Right ventricle myocardium inferior (tissue), 1 donor: ENCODE results near the gene RPS6KA5. TPM values are rescaled to one million over a fixed set of nuclear protein-coding genes. Genes with fewer than 3 reads are reported as not detected.
"Not testable (repeated sequence)": the region's sequence is repeated elsewhere in the genome, so short reads cannot be mapped to it uniquely, and the experiment has no call there.

Source experiments
- ATAC-seq: fragments of 200-7000 bp; cut with Tn5 transposase; one replicate; pipeline ENCODE4 v1.9.1; 2020; ENCODE audit warnings: mild to moderate bottlenecking, moderate library complexity
- DNase-seq: peaks from one replicate; pipeline ENCODE4 v3.0.0; 2021; ENCODE audit errors: missing footprints
- intact Hi-C: fragments of 100-400 bp; cut with DNase I; formaldehyde crosslinking; loops from one replicate; pipeline ENCODE4 v1.11.0; 2022
- total RNA-seq: library from RNA; stranded (reverse); fragmentation: NEBNext Ultra II Directional; extraction: Animal tissue kit (Norgen Biotek cat#: 25700); gene quantifications from one replicate; pipeline ENCODE4 v1.2.1, GENCODE V29; 2021
- donor health status: DM: no; HTN: yes; CAD: no; lungs with severe emphysema.

The RPS6KA5 gene
- total RNA-seq, 1 donor from 2014 or later = 10.6 TPM

DNA sequence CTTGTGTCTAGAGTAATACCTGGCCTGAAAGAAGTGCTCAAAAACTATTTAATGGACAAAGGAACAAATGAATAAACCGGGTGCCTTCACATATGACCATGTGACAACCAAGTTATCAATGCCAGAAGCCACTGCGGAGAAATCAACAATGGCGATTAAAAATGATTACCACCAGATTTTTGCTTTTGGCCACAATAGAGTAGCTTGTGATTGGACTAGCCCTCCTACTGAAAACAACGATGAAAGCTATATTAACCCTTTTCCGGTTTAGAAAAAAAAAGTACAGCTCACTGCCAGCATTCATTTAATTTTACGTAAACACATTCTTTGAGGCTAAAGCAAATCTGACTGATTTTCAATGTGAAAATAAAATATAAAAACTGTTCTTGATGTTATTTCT lies 202.6 kb downstream of the RPS6KA5 start:
- DNase-seq = no peak
- no peak for ATAC-seq
- intact Hi-C loops = no loop called here

DNA sequence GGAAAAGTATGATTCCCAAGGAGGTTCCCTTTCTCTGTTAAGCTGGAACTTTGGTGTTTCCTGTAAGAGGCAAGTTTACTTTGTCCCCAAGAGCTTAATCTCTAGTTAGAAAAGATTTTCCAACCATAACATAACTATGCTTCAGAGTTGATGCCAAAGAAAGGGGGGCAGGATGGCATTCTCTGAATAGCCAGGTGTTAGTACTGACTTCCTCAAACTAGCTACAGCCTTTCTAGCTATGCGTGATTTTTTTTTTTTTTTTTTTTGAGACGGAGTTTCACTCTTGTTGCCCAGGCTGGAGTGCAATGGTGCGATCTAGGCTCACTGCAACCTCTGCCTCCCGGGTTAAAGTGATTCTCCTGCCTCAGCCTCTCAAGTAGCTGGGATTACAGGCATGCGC lies 204.3 kb downstream of the RPS6KA5 start:
- intact Hi-C loops, ATAC-seq, DNase-seq: not testable (repeated sequence)

DNA sequence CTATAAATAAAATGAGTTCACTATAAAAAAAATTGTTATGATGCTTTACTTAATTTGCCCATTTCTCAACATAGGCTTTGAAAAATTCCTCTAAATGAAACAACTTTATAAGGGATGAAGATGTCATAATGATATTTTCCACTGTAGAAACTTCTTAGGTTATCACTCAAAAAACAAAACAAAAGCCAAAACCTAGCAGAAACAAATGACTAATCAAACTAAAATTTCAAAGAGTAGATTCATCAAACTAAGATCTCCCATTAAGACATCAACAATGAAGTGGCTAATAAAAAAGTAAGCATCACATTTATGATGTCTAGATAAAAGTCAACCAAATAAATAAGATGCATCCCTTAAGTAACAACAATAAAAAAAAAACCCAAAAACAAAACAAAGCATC lies 207.3 kb downstream of the RPS6KA5 start:
- DNase-seq = no peak
- ATAC-seq = no peak
- intact Hi-C loops = no loop called here

DNA sequence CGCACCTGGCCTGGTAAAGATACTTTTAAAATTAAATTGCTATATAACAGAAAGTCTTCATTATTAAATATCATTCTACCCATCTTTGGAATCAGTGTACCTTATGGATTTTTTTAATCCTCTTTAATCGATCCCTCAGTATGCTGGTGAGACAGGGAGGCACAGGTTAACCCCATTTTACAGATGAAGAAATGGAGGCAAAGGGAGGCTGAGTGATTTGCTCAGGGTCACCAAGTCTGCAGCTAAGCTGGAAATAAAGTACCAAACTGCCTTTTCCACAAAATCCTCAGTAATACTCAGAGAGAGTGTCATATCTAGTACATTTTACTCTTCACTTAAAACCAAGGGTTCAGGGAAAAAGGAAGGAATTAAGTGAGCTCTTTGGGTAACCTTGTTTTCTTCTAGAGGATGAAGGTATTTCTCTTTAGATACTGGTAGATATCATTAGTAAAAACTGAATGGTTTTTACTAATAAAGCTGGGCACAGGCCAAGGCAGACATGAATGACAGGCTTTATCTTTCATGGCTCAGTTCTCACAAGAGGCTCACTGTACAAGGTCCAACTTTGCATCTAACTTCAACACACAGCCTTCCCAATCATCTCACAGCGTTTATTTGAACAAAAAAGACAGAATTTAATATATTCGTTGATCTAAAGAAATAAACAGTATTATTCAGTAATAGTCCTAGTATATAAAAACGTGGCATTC lies 209.0 kb downstream of the RPS6KA5 start:
- DNase-seq (no peak), ATAC-seq (no peak)
- intact Hi-C loops = no loop called here

DNA sequence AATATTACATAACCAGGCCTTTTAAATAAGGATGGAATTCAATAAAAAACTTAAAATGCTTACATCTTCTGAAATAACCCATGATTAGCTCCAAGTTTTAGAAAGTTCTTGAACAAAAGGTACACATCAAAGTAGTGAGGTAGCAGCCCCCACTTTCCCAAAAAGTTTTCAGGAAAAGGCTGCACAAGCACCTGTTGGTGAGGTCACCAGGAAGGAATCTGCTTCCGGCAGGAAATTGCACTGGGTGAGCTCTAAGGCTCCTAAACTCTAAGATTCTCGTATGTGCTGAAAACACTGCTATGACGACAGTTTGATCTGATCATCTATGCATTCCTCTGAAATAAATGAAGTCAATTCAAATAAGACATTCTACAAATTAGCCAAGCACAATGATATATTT lies 210.0 kb downstream of the RPS6KA5 start:
- no peak for ATAC-seq

DNA sequence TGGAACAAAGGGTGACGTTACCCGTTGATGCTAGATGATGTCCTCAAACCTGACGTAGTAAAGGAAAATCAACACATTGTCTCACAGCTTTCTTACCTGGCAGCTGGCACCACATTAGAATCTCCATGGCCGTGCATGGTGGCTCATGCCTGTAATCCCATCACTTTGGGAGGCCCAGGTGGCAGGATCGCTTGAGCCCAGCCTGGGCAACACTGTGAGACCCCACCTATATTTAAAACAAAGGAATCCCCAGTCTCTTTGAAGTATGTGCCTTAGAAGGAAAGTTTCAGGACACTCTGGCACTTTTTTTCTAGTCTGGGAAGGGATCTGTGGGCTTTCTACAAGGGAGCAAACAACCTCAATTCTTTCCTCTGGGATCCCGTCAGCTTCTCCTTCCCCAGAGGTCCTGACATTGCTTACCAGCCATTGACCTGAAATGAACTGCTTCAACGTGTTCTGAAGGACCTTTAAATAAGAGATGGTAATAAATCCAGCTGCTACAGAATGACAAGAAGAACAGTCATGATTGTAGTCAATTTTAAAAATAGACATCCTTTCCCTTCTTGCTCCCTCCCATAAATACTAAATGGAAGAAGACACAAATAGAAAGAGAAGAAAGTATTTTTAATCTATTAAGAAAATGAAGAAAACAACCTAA lies 210.5 kb downstream of the RPS6KA5 start:
- intact Hi-C loops = no loop called here
- DNase-seq = no peak
- ATAC-seq = no peak

More for the DNA sequence above, 210.0 kb downstream of the RPS6KA5 start:
- intact Hi-C loops = no loop called here
- no peak for DNase-seq

DNA sequence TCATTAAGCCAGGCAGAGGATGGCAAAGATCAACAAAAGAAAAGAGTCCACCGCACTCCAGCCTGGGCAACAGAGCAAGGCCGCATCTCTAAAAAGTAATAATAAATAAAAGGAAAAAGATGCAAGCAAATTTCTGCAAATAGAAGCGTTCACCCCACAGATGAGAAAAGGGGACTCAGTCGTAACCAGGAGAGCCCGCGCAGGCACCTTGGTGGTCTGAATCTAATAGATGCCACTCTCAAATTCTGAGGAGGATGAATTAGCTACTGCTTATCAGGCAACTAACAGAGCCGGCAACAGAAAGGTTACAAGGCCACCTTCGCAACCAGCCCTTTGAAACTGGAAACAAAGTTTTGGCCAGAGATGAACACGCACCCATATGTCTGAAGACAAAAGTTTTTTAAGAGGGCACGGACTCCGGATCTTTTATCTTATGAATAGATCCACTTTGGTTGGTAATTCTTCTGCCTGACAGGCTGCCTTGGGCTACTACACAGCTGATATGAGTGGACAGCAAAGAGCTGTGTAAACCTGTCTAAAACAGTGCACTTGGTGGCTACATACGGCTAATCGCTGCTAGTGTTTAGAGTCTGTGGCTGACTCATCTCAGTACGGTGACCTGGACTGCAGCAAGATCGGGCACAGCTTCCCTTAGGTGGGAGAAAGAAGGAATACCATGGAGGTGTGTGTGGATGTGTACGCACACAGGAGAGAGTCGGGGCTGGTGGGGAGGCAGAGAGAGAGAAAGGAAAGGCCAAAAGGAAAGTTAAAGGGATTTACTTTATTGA lies 211.3 kb downstream of the RPS6KA5 start:
- ATAC-seq = no peak

DNA sequence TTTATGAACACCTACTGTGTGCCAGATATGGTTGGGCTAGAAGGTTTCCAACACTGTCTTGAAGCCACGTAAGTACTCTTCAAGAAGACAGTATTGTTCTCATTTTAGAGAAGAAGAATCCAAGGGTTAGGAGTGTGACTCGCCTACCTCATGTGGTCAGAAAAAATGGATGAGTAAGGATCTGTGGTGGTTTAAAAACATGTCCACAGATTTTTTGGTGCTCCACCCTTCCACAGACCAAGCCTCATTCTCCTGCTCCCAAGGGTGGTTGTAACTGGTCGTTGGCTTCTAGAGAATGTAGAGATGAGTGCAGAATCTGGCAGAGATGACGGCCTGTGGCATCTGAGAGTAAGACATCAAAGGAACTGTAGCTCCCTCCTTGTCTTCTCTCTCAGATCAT lies 213.9 kb downstream of the RPS6KA5 start:
- intact Hi-C loops = no loop called here
- DNase-seq (no peak), ATAC-seq (no peak)

More for the DNA sequence above, 211.3 kb downstream of the RPS6KA5 start:
- intact Hi-C loops = no loop called here
- DNase-seq = peak; percentile 57

DNA sequence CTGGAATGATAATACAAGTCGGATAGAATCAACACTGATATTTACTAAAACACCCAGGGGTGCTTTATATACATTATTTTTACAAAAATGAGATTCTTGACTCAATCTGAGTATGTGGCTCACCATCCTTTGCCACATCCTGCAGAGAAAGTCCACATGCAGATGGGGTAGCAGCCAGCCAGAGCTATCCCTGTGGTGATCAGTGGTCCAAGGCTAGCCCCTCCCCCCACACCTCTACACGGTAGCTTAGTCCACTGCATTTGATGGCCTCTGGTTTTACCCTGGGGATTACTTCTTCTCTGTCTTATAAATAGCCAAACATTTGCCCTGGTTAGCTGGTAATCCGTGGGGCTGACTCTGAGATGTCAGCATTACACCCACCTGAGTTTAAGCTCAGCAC lies 216.1 kb downstream of the RPS6KA5 start:
- ATAC-seq (no peak), DNase-seq (no peak)
- intact Hi-C loops = no loop called here

DNA sequence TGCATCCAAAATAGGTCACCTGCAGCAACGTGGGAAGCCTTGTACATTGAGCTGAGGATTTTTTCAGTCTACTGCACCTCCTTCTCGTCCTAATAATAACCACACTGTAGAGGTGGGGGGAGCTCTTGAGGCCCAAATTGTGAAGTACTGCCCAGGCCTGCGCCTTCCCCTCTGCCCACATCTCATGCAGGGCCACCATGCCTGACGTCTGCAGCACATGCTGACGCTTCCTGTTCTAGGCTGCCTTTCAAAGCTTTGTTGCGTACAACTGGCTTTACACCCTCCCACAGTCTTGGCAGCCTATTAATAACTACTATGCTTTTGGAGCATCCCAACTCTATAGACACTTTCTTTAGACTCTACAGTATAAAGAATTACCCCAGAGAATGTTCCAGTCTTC lies 217.7 kb downstream of the RPS6KA5 start:
- intact Hi-C loops = no loop called here
- ATAC-seq = no peak
- no peak for DNase-seq

DNA sequence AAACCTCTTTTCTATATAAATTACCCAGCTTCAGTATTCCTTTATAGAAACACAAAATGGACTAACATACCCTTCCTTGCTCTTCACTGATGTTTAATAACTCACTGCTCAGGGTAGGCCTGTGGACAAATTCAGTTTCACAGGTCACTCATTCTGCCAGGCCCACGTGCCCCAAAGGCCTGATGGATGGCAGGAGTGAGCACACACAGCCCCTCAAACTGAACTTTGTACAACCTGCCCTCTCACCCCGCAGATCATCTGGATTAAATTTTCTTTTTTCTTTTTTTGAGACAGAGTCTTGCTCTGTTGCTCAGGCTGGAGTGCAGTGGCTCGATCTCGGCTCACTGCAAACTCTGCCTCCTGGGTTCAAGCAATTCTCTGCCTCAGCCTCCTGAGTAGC lies 219.8 kb downstream of the RPS6KA5 start:
- intact Hi-C loops, ATAC-seq, DNase-seq: not testable (repeated sequence)

DNA sequence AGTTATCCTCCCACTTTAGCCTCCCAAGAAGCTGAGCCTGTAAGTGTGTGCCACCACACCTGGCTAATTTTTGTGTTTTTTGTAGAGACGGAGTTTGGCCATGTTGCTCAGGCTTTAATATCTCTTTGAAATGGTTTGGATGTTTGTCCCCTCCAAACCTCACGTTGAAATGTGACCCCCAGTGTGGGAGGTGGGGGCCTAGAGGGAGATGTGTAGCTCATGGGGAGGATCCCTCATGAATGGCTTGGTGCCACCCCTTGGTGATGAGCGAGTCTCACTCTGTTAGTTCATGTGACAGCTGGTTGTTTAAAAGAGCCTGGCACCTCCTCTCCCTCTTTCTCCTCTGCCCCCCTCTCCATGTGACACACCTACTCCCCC lies 220.6 kb downstream of the RPS6KA5 start:
- ATAC-seq = no peak
- DNase-seq = no peak
- intact Hi-C loops = no loop called here

DNA sequence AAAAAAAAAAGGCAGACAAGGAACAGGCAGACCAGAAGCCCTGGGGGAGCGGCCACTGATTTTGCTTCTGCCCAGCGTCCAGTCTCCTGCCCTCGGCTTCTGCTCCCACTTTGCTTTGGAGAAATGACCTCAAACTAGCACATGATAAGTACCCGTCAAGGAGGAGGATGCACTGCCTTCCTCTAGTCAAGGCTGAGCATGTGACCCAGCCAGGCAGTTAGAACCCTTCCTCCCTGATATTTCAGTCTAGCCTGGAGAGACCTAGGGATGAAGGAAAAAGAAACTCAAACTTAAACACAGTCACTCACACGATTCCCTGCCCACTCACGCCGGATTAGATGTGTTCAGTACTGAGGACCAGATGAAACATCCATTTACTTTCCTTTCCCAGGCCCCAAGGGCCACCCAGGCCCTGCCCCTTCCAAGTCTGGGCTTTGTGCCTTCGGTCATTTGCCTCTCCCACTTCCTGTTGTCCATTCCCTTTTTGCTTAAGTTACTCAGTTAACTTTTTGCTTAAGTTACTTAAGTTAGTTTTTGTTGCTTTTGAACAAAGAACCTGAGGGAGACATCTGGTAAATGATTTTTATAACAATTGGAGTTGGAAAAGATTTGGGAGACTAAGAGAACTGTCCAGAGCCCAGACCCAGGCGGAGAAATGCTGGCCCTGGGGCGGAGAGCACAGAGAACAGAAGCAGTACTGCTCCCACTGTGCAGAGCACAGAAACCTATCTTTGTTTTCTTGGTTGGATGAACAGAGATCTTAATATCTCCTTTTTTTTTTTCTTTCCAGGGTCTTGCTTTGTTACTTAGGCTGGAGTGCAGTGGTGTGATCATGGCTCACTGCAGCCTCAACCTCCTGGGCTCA lies 221.2 kb downstream of the RPS6KA5 start:
- intact Hi-C loops = no loop called here
- DNase-seq (peak; percentile 78), ATAC-seq (peak; percentile 93)

DNA sequence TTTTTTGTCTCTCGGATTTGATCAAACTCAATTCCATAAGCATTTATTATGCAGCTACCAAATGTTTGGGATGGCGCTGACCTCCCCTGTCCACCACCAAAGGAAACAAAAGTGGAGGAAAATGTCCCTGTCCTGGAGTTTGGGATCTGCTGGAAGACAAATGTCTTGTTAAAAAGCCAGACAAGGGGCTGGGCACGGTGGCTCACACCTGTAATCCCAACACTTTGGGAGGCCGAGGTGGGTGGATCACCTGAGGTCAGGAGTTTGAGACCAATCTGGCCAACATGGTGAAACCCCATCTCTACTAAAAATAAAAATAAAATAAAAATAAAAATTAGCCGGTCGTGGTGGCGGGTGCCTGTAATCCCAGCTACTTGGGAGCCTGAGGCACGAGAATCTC lies 221.9 kb downstream of the RPS6KA5 start:
- ATAC-seq, DNase-seq, intact Hi-C loops: not testable (repeated sequence)

DNA sequence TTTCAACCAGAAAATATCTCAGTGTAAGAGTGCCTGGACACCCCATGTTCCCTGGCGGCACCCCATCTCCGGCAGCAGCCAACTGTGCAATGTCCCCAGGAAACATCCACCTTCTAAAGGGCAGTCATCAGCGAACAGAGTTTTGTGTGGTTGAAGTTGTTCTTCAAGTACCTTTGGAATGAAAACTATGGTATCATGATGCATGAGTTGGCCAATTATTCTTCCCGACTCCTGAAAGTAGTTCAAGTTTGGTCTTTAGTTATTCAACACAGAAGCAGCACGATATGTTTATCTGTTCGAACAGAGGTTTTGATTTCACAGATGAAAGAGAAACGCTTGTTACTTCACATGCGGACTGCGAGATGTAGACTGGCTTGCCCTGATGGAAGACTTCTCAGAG lies 223.1 kb downstream of the RPS6KA5 start:
- DNase-seq (no peak), ATAC-seq (no peak)
- intact Hi-C loops = no loop called here

DNA sequence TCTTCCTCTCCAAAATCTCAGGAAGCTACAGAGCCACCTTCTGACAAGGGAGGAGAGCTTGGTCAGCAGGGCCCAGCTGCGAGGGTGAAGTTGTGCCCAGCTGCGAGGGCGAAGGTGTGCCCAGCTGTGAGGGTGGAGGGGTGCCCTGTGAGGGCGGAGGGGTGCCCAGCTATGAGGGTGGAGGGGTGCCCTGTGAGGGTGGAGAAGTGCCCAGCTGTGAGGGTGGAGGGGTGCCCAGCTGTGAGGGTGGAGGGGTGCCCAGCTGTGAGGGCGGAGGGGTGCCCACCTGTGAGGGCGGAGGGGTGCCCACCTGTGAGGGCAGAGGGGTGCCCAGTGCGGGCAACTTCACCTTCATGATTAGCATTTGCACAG lies 223.8 kb downstream of the RPS6KA5 start:
- no peak for DNase-seq
- intact Hi-C loops = no loop called here

DNA sequence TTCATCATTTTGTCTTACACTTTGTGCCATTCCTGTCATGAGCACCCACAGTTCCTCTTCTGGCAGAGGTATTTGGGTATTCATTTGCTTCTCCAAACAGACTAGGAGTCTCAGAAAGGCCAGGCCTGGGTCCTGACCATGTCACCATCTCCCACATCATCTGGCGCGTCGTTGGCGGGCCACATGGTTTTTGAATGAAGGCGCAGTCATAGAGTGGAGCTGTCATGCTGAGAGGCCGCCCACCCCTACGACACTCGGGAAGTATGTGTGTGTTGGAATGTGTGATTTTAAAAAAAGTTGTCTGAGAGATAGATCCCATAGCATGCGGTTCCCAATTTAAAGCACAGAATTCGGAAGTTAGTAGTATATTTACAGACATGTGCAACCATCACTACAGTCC lies 228.6 kb downstream of the RPS6KA5 start:
- intact Hi-C loops = no loop called here
- no peak for DNase-seq

More for the DNA sequence above, 223.8 kb downstream of the RPS6KA5 start:
- ATAC-seq = no peak

DNA sequence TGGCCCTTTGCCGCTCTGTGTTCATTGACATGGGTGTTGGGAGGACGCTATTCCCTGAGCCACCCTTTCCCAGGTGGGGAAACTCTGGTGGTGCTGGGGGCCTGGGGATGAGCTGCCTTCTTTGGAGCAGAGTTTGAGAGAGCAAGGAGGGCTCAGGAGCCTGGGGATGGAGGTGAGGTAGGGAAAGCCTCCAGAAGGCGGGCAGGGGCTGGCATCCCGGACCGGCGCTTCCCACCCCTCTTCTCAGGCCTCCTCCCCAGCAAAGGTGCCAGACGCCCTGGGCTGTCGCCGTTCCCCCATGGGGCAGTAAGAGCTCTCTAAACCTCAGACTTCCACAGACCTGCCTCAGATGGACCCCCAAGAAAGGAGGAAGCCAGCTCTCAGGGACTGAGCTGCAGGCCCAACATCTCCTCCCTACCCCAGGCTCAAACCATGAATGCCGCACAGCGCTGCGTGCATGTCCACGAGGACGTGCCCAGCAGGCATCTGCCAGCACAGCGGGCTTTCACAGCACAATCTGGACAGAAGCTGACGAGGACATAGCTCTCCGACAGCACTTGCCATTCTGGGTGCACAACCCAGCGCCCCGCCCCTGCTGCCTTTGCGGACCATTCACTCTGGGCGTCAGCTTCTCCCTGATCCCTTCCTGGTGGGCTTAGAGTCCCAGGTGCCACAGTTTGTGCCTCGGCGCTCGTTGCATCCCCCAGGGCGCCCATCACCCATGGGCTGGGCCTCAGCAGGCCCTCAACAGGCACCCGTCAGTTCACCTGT lies 229.3 kb downstream of the RPS6KA5 start:
- no peak for DNase-seq
- intact Hi-C loops = no loop called here
- ATAC-seq = no peak

More for the DNA sequence above, 228.6 kb downstream of the RPS6KA5 start:
- ATAC-seq = no peak
